Ishikawa (cell line): ENCODE results near the gene IFNK.

Experiments used
- CEBPB ChIP-seq: IDR thresholded peaks from 2 replicates; pipeline ENCODE4 v1.6.1; 2012
- CREB1 ChIP-seq: IDR thresholded peaks from 2 replicates; pipeline ENCODE4 v1.6.1; 2012; ENCODE audit warnings: low read depth
- EGR1 ChIP-seq: IDR thresholded peaks from 2 replicates; pipeline ENCODE4 v1.6.1; 2012
- EP300 ChIP-seq: IDR thresholded peaks from 2 replicates; pipeline ENCODE4 v1.6.1; 2012; ENCODE audit warnings: borderline replicate concordance
- FOXM1 ChIP-seq: IDR thresholded peaks from 2 replicates; pipeline ENCODE4 v1.6.1; 2012; ENCODE audit warnings: low read depth, borderline replicate concordance
- NFIC ChIP-seq: IDR thresholded peaks from 2 replicates; pipeline ENCODE4 v1.6.1; 2012
- RAD21 ChIP-seq: IDR thresholded peaks from 2 replicates; pipeline ENCODE4 v1.6.1; 2012; ENCODE audit warnings: low read depth
- TAF1 ChIP-seq: IDR thresholded peaks from 2 replicates; pipeline ENCODE4 v1.6.1; 2012; ENCODE audit warnings: low read depth, mild to moderate bottlenecking
- TCF12 ChIP-seq: IDR thresholded peaks from 2 replicates; pipeline ENCODE4 v1.6.1; 2012; ENCODE audit warnings: low read depth
- TEAD4 ChIP-seq: IDR thresholded peaks from 2 replicates; pipeline ENCODE4 v1.6.1; 2012
- YY1 ChIP-seq: IDR thresholded peaks from 2 replicates; pipeline ENCODE4 v1.6.1; 2012; ENCODE audit warnings: low read depth
- ZBTB7A ChIP-seq: IDR thresholded peaks from 2 replicates; pipeline ENCODE4 v1.6.1; 2012; ENCODE audit warnings: low read depth
- TF ChIP-seq, protein P1 (sequence below): IDR thresholded peaks from 2 replicates; pipeline ENCODE4 v1.6.1; 2012
- TF ChIP-seq, protein P2 (sequence below): IDR thresholded peaks from 2 replicates; pipeline ENCODE4 v1.6.1; 2012; ENCODE audit warnings: low read depth, mild to moderate bottlenecking
- TF ChIP-seq, protein P3 (sequence below): IDR thresholded peaks from 2 replicates; pipeline ENCODE4 v1.6.1; 2012

IFNK gene

DNA sequence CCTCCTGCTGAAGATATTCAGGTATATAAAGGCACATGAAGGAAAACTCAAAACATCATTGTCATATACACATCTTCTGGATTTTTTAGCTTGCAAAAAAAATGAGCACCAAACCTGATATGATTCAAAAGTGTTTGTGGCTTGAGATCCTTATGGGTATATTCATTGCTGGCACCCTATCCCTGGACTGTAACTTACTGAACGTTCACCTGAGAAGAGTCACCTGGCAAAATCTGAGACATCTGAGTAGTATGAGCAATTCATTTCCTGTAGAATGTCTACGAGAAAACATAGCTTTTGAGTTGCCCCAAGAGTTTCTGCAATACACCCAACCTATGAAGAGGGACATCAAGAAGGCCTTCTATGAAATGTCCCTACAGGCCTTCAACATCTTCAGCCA is at the start of gene IFNK:
IFNK (plus strand) TSS at position 55 of the 400 bp plus-strand sequence; CDS start at position 102, 47 bp downstream.
- TF ChIP-seq TEAD4, result no peak
- TF ChIP-seq, protein P1, sequence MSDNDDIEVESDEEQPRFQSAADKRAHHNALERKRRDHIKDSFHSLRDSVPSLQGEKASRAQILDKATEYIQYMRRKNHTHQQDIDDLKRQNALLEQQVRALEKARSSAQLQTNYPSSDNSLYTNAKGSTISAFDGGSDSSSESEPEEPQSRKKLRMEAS, result no peak
- TF ChIP-seq, protein P2, sequence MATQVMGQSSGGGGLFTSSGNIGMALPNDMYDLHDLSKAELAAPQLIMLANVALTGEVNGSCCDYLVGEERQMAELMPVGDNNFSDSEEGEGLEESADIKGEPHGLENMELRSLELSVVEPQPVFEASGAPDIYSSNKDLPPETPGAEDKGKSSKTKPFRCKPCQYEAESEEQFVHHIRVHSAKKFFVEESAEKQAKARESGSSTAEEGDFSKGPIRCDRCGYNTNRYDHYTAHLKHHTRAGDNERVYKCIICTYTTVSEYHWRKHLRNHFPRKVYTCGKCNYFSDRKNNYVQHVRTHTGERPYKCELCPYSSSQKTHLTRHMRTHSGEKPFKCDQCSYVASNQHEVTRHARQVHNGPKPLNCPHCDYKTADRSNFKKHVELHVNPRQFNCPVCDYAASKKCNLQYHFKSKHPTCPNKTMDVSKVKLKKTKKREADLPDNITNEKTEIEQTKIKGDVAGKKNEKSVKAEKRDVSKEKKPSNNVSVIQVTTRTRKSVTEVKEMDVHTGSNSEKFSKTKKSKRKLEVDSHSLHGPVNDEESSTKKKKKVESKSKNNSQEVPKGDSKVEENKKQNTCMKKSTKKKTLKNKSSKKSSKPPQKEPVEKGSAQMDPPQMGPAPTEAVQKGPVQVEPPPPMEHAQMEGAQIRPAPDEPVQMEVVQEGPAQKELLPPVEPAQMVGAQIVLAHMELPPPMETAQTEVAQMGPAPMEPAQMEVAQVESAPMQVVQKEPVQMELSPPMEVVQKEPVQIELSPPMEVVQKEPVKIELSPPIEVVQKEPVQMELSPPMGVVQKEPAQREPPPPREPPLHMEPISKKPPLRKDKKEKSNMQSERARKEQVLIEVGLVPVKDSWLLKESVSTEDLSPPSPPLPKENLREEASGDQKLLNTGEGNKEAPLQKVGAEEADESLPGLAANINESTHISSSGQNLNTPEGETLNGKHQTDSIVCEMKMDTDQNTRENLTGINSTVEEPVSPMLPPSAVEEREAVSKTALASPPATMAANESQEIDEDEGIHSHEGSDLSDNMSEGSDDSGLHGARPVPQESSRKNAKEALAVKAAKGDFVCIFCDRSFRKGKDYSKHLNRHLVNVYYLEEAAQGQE, result no peak
- no peak for TF ChIP-seq TAF1
- TF ChIP-seq CREB1, result no peak
- no peak for TF ChIP-seq CEBPB

DNA sequence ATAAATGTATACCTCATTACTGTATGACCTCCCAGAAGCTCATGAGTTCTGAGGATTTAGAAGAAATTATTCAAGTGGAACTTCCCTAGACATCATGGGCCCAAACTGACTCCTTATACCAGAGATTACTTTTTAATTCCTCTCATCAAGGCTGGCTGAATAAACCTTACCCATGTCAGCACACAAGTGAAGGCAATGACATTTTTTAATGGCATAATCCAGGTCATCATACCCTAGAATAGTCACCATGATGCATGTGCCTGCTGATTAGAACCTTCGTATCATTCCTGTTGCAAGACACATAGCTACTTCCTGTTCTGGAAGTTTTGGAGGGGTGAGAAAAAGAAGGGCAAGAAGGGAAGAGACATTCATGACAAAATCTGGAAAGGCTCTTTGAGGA is 49.8 kb upstream of the IFNK start:
- TF ChIP-seq TCF12 (no peak), EGR1 (no peak), YY1 (no peak), CEBPB (no peak), TAF1 (no peak), CREB1 (no peak), RAD21 (no peak), NFIC (no peak), EP300 (no peak), TEAD4 (no peak), FOXM1 (no peak), ZBTB7A (no peak)
- TF ChIP-seq, protein P2, result no peak
- TF ChIP-seq, protein P1, result no peak
- TF ChIP-seq, protein P3, sequence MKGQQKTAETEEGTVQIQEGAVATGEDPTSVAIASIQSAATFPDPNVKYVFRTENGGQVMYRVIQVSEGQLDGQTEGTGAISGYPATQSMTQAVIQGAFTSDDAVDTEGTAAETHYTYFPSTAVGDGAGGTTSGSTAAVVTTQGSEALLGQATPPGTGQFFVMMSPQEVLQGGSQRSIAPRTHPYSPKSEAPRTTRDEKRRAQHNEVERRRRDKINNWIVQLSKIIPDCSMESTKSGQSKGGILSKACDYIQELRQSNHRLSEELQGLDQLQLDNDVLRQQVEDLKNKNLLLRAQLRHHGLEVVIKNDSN, result no peak

DNA sequence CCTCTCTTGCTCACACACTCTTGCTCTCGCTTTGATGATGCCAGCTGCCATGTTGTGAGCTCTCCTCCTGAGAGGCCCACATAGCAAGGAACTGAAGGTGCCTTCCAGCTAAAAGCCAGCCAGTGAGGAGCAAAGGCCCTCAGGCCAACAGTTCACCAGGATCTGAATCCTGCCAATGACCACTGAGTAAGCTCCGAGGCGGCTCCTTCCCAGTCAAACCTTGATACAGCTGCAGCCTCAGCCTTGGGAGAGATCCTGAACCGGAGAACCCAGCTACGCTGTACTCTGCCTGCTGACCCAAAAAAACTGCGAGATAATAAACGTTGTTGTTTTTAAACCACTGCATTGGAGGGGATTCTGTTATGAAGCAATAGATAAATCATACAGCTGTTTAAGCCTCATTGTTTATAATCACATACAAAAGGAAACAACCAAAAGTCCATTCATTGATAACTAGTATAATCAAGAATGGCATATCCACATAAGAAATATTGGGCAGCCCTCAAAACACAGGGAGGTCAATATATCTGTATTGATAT is 49.0 kb upstream of the IFNK start:
- TF ChIP-seq, protein P1, result no peak
- no peak for TF ChIP-seq NFIC
- TF ChIP-seq TAF1, result no peak
- no peak for TF ChIP-seq RAD21
- no peak for TF ChIP-seq ZBTB7A
- TF ChIP-seq, protein P3, result no peak
- TF ChIP-seq CREB1, result no peak
- no peak for TF ChIP-seq FOXM1
- TF ChIP-seq YY1, result no peak
- no peak for TF ChIP-seq TCF12
- no peak for TF ChIP-seq CEBPB

- TF ChIP-seq YY1 (no peak), CEBPB (no peak), TEAD4 (no peak)
- TF ChIP-seq, protein P1, result no peak
These were observed 47.1 kb upstream of the IFNK start for GRCh38 chr9:27476870-27477515.

DNA sequence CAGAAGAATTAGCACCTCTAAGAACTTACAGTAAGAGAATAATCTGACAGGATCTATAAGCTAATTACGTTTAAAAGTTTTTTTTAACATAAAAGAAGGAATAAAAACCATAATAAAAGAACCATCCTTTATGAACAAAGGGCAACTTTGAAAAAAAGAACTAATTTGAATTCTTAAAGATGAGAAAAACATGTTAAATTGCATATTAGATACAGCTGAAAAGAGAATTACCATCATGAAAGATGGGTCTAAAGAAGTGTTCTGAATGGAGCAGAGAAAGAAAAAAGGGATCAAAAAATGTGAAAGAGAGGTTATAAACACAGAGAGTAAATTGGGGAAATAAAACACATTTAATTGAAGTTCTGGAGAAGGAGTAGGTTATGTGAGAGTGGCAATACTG is 45.8 kb upstream of the IFNK start:
- TF ChIP-seq EP300, result no peak
- no peak for TF ChIP-seq FOXM1
- no peak for TF ChIP-seq CREB1
- TF ChIP-seq, protein P1, result no peak
- TF ChIP-seq, protein P3, result no peak
- no peak for TF ChIP-seq YY1
- no peak for TF ChIP-seq EGR1
- TF ChIP-seq CEBPB, result no peak
- TF ChIP-seq, protein P2, result no peak
- no peak for TF ChIP-seq TCF12
